Amygdala (tissue), 56 donors: ENCODE results near the gene CYP27B1.

Source experiments
- DNase-seq, 56 donors: peaks; one replicate each; lab custom pipeline; 2025; lab: John Stamatoyannopoulos, UW

Gene CYP27B1

GRCh38 chr12:57738661-57739237, 28.1 kb downstream of the CYP27B1 start, which contains the start of gene AGAP2:
AGAP2 (minus strand) TSS chr12:57738742; CDS start chr12:57738246, 496 bp downstream.
- DNase-seq = peak in 28 of 56 donors; percentile 7 to 65 (median 30)

- peak in 2 of 56 donors; percentile 12 to 30 for DNase-seq
Measured at GRCh38 chr12:57737467-57738460, 29.1 kb downstream of the CYP27B1 start.

- DNase-seq = no peak
Measured at GRCh38 chr12:57736741-57737466, 30.0 kb downstream of the CYP27B1 start.

GRCh38 chr12:57735952-57736740, 30.7 kb downstream of the CYP27B1 start:
- peak in 33 of 56 donors; percentile 13 to 69 (median 37) for DNase-seq

- DNase-seq = peak in 3 of 56 donors; percentile 17 to 23 (median 22)
Measured at GRCh38 chr12:57735198-57735855, 31.6 kb downstream of the CYP27B1 start.

GRCh38 chr12:57734591-57734990, 32.3 kb downstream of the CYP27B1 start:
- no peak for DNase-seq

GRCh38 chr12:57733928-57734327, 33.0 kb downstream of the CYP27B1 start:
- no peak for DNase-seq

GRCh38 chr12:57732726-57733593, 33.9 kb downstream of the CYP27B1 start:
- DNase-seq = no peak

- DNase-seq = no peak
Measured at GRCh38 chr12:57732270-57732669, 34.6 kb downstream of the CYP27B1 start.

- DNase-seq = no peak
Measured at GRCh38 chr12:57731411-57732080, 35.3 kb downstream of the CYP27B1 start.

- no peak for DNase-seq
Measured at GRCh38 chr12:57730336-57731067, 36.4 kb downstream of the CYP27B1 start.

- DNase-seq = no peak
Measured at GRCh38 chr12:57729321-57729844, 37.5 kb downstream of the CYP27B1 start.

- DNase-seq = no peak
Measured at GRCh38 chr12:57727758-57728395, 39.0 kb downstream of the CYP27B1 start.

GRCh38 chr12:57726884-57727757, 39.8 kb downstream of the CYP27B1 start:
- peak in 2 of 56 donors; percentile 12 to 34 for DNase-seq

GRCh38 chr12:57726151-57726883, 40.6 kb downstream of the CYP27B1 start:
- DNase-seq = peak in 37 of 56 donors; percentile 17 to 72 (median 37)
